ENCODE results near the gene STX16. TPM values are rescaled to one million over a fixed set of nuclear protein-coding genes. Genes with fewer than 3 reads are reported as not detected.

STX16 gene
- total and polyA plus RNA-seq, 9 of the 15 experiments (the other 6 are each of a cell fraction or from before 2014, with no cell fraction given): 4.4 to 43.5 (median 14.7) TPM

DNA sequence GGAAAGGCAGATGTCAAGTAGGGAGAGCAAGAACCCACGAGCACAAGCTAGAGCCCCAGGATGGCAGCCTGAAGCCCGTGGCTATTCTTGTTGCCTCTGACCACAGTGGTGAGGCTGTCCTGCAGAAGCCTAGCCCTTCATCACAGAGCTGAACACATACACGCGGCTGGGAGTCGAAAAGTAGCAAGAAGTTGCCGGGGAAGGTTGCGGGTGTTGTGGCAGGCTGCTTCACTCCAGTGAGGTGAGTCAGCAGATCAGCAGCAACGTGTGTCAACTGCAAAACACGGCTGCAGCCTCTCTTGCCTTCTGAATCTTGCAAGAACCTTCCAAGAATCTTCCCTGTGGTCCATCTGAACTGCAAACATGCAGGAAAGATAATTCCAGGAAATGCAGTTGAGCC, 10.6 kb upstream of the STX16 start (continued):
- TF ChIP-seq, protein P1, sequence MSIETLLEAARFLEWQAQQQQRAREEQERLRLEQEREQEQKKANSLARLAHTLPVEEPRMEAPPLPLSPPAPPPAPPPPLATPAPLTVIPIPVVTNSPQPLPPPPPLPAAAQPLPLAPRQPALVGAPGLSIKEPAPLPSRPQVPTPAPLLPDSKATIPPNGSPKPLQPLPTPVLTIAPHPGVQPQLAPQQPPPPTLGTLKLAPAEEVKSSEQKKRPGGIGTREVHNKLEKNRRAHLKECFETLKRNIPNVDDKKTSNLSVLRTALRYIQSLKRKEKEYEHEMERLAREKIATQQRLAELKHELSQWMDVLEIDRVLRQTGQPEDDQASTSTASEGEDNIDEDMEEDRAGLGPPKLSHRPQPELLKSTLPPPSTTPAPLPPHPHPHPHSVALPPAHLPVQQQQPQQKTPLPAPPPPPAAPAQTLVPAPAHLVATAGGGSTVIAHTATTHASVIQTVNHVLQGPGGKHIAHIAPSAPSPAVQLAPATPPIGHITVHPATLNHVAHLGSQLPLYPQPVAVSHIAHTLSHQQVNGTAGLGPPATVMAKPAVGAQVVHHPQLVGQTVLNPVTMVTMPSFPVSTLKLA (conservative IDR thresholded peaks at IDR 0.05): 0 out of 4 replicates have a peak, but pooled peaks of 1 of the 2 experiments have one; percentile 30
- TF ChIP-seq MAFK (IDR thresholded peaks at IDR 0.05; ENCODE audit: low read length) (peak; percentile 64), ZFPM2 (CRISPR knock-in tag; IDR thresholded peaks at IDR 0.05) (no peak), FOSL1 (tag; conservative IDR thresholded peaks at IDR 0.05) (peak; percentile 43; the same call in 1 of the 2 replicates), JUN (IDR thresholded peaks at IDR 0.05; ENCODE audit: borderline replicate concordance, low read depth, low read length) (no peak), JUN (CRISPR knock-in tag; IDR thresholded peaks at IDR 0.05; ENCODE audit: borderline replicate concordance) (no peak), HDAC6 (IDR thresholded peaks at IDR 0.05; ENCODE audit: low read depth, low read length) (no peak), SNIP1 (IDR thresholded peaks at IDR 0.05; ENCODE audit: low read depth) (no peak), DPF2 (IDR thresholded peaks at IDR 0.05) (0 out of 2 replicates have a peak, but pooled peaks have one; percentile 31), ZNF274 (IDR thresholded peaks at IDR 0.05; ENCODE audit: borderline replicate concordance, low read depth, low read length) (no peak), ATF7 (IDR thresholded peaks at IDR 0.05) (0 out of 2 replicates have a peak, but pooled peaks have one; percentile 18), BACH1 (tag; IDR thresholded peaks at IDR 0.05) (0 out of 2 replicates have a peak, but pooled peaks have one; percentile 43), ZNF347 (CRISPR knock-in tag; IDR thresholded peaks at IDR 0.05; ENCODE audit: low read depth) (no peak), C11orf30 (IDR thresholded peaks at IDR 0.05; ENCODE audit: low read depth) (peak; percentile 92), SMARCA4 (IDR thresholded peaks at IDR 0.05) (peak; percentile 29; the same call in 1 of the 2 replicates), SMARCE1 (IDR thresholded peaks at IDR 0.05) (peak; percentile 53; the same call in 1 of the 2 replicates), ZNF384 (IDR thresholded peaks at IDR 0.05; ENCODE audit: low read depth, low read length) (no peak), ZNF316 (IDR thresholded peaks at IDR 0.05) (peak; percentile 86), ZNF57 (CRISPR knock-in tag; IDR thresholded peaks at IDR 0.05) (no peak), MAFF (IDR thresholded peaks at IDR 0.05; ENCODE audit: low read length) (peak; percentile 75), HIVEP1 (CRISPR knock-in tag; IDR thresholded peaks at IDR 0.05) (no peak), FOXK2 (conservative IDR thresholded peaks at IDR 0.05 in 1 of 2, IDR thresholded peaks at IDR 0.05 in 1 of 2; ENCODE audit: low read depth in 2 of 2) (0 out of 4 replicates have a peak, but pooled peaks of 1 of the 2 experiments have one; percentile 14)
- TF ChIP-seq, protein P2, sequence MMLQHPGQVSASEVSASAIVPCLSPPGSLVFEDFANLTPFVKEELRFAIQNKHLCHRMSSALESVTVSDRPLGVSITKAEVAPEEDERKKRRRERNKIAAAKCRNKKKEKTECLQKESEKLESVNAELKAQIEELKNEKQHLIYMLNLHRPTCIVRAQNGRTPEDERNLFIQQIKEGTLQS (IDR thresholded peaks at IDR 0.05): peak; percentile 32; the same call in 1 of the 2 replicates
- TF ChIP-seq, protein P2 (CRISPR knock-in tag; conservative IDR thresholded peaks at IDR 0.05): no peak
- TF ChIP-seq, protein P3, sequence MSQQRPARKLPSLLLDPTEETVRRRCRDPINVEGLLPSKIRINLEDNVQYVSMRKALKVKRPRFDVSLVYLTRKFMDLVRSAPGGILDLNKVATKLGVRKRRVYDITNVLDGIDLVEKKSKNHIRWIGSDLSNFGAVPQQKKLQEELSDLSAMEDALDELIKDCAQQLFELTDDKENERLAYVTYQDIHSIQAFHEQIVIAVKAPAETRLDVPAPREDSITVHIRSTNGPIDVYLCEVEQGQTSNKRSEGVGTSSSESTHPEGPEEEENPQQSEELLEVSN (IDR thresholded peaks at IDR 0.05; ENCODE audit: borderline replicate concordance in 1 of 2, extremely low read depth in 1 of 2, insufficient read depth in 1 of 2, insufficient read length in 1 of 2, low read depth in 1 of 2, low read length in 1 of 2, poor library complexity in 1 of 2, severe bottlenecking in 1 of 2): peak; percentile 26 to 46
- TF ChIP-seq, protein P4, sequence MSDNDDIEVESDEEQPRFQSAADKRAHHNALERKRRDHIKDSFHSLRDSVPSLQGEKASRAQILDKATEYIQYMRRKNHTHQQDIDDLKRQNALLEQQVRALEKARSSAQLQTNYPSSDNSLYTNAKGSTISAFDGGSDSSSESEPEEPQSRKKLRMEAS (CRISPR knock-in tag; IDR thresholded peaks at IDR 0.05): 0 out of 2 replicates have a peak, but pooled peaks have one; percentile 46
